HG03354 (cell line): ENCODE data around the gene NEK9.

ENCODE experiments used
- ATAC-seq: cut with Tn5 transposase; IDR thresholded peaks from one replicate; pipeline ENCODE4 v1.9.1; 2021; ENCODE audit warnings: mild to moderate bottlenecking; ENCODE audit not compliant: unreplicated experiment, poor library complexity, severe bottlenecking

NEK9 gene

GRCh38 chr14:75119056-75119455 lies 7.8 kb downstream of the NEK9 start:
- no peak for ATAC-seq

- no peak for ATAC-seq
Observed at GRCh38 chr14:75113932-75114539, 12.8 kb downstream of the NEK9 start.

GRCh38 chr14:75109877-75110276 lies 17.0 kb downstream of the NEK9 start:
- ATAC-seq, result no peak

- no peak for ATAC-seq
Observed at GRCh38 chr14:75107186-75107585, 19.7 kb downstream of the NEK9 start.

GRCh38 chr14:75101491-75101890 lies 25.4 kb downstream of the NEK9 start:
- no peak for ATAC-seq

- ATAC-seq, result no peak
Observed at GRCh38 chr14:75098682-75099081, 28.2 kb downstream of the NEK9 start.

DNA sequence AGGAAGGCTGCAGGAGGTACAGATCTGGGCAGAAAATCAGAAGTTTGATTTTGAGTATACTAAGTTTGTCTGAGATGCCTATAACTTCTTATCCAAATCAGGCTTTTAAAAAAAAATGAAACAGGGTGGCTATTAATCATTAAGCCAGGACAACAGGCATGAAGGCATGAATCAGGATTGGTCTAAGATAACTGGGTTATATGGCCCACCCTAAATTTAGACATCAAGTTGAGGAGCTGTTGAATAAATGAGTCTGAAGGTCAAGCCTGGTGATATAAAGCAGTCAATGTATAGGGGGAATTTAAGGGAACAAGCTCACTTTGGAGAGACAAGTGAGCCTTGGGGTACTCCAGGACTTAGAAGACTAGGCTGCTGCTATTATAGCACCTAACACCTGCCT lies 28.6 kb downstream of the NEK9 start:
- no peak for ATAC-seq

GRCh38 chr14:75096959-75097358 lies 29.9 kb downstream of the NEK9 start:
- ATAC-seq, result no peak

GRCh38 chr14:75095690-75096089 lies 31.2 kb downstream of the NEK9 start:
- no peak for ATAC-seq

DNA sequence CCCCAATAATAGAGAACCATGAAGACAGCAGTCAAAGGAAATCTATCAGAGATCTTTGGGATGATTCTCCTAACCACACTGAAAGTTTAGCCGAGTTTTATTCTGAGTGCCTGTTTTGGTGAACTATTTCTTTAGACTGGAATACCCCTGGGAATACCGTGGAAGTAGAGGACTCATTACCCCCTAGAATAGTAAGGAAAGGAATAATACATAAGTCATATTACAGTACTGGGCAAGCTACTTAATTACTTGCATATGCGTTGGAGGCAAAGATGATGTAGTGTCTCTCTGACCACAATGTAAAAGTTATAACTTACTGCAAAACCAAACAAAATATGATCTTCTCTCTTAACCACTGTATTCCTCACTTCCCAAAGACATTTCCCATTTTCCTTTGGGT lies 32.0 kb downstream of the NEK9 start:
- no peak for ATAC-seq

- ATAC-seq, result no peak
Observed at GRCh38 chr14:75092698-75093097, 34.1 kb downstream of the NEK9 start.

GRCh38 chr14:75091251-75091650 lies 35.6 kb downstream of the NEK9 start:
- ATAC-seq, result no peak

DNA sequence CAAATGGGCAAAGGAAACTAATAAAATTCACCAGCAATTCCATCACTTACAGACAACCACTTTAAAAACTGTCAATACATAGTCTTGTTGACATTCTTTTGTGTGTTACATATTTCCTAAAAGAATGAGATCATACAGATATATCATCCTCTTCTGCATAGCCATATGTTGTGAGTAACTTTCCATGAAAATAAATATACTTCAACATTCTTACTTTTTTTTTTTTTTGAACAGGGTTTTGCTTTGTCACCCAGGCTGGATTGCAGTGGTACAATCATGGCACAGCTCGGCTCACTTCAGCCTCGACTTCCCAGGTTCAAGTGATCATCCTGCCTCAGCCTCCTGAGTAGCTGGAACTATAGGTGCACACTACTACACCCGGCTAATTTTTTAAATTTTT lies 36.5 kb downstream of the NEK9 start:
- no peak for ATAC-seq

- no peak for ATAC-seq
Observed at GRCh38 chr14:75088566-75089373, 38.1 kb downstream of the NEK9 start.

DNA sequence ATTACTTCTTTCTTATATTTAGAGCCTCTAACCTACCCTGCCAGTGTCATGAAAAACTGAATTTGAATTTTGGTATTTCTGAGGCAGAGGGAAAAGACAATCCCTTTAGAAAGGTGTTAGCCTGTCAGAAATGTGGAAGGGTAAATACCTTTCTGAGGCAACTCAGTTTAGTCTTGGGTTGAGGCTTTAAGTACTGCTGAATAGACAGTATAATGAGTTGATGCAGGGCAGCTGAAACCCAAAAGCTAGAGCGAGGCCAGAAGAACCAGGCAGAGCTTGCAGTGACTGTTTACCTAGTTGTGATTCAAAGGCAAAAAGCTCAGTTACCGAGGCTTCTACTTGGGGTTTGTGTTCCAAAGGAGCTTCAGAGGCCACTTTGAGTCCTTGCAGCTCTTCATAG lies 38.7 kb downstream of the NEK9 start:
- no peak for ATAC-seq

GRCh38 chr14:75084513-75084912 lies 42.3 kb downstream of the NEK9 start:
- no peak for ATAC-seq

GRCh38 chr14:75083271-75083670 lies 43.6 kb downstream of the NEK9 start:
- no peak for ATAC-seq

GRCh38 chr14:75081660-75082229 lies 45.1 kb downstream of the NEK9 start:
- ATAC-seq, result no peak

- no peak for ATAC-seq
Observed at GRCh38 chr14:75079521-75079920, 47.3 kb downstream of the NEK9 start.

GRCh38 chr14:75077794-75078193 lies 49.1 kb downstream of the NEK9 start:
- ATAC-seq, result no peak

DNA sequence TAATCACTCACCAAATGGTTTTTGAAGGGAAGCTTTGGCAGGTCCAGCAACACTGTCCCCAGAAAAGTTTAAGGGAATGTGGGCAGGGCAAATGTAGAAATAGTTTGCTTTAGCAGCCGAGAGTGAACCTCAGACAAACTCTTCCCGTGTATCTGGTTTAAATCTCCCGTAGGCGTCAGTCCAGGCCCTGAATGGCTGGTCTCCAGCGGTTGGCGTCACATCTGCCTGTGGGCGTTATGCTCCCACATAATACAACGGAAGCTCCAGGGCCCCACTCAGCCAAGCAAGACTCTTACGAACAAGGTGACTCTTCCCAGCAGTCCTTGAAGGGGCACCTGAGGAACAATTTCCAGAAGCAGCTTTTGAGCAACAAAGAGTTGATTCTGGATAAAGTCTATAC lies 56.5 kb downstream of the NEK9 start:
- ATAC-seq, result no peak
